ENCODE results near the gene GPR75.

- no peak for TF ChIP-seq TAF1 (IDR thresholded peaks at IDR 0.05; ENCODE audit: low read depth, low read length)
- no peak for TF ChIP-seq POLR2AphosphoS5 (IDR thresholded peaks at IDR 0.05; ENCODE audit: low read depth, low read length)
- no peak for TF ChIP-seq POLR2A (IDR thresholded peaks at IDR 0.05; ENCODE audit: low read depth, low read length)
These were observed 48.2 kb downstream of the GPR75 start for GRCh38 chr2:53811601-53812000.

All from GM12891 (cell line).